Endodermal cell (in vitro differentiated cells): ENCODE results near the gene CEP68. TPM values are rescaled to one million over a fixed set of nuclear protein-coding genes. Genes with fewer than 3 reads are reported as not detected.

Source experiments
- DNase-seq: peaks from one replicate; pipeline ENCODE4 v3.0.0-alpha.2; 2017
- H3K27ac ChIP-seq: 2 replicates; pipeline ENCODE4 v1.5.1; 2013; ENCODE audit warnings: mild to moderate bottlenecking, low read depth, low read length, moderate library complexity
- H3K27me3 ChIP-seq: 2 replicates; pipeline ENCODE4 v1.6.1; 2013; ENCODE audit warnings: mild to moderate bottlenecking, low read length, moderate library complexity; ENCODE audit not compliant: insufficient read depth, control insufficient read depth, poor library complexity, severe bottlenecking
- H3K36me3 ChIP-seq: 2 replicates; pipeline ENCODE4 v1.7.0; 2013; ENCODE audit warnings: mild to moderate bottlenecking, low read length, moderate library complexity; ENCODE audit not compliant: control insufficient read depth, insufficient read depth
- H3K4me1 ChIP-seq: one replicate; pipeline ENCODE4 v1.7.0; 2013; ENCODE audit warnings: low read length; ENCODE audit not compliant: control insufficient read depth, insufficient read depth
- H3K4me3 ChIP-seq: 2 replicates; pipeline ENCODE4 v1.5.1; 2013; ENCODE audit warnings: mild to moderate bottlenecking, low read length, moderate library complexity
- H3K9ac ChIP-seq: 2 replicates; pipeline ENCODE4 v1.6.1; 2013; ENCODE audit warnings: mild to moderate bottlenecking, low read length, moderate library complexity; ENCODE audit not compliant: poor library complexity, severe bottlenecking; ENCODE audit errors: extremely low read depth
- H3K9me3 ChIP-seq: 2 replicates; pipeline ENCODE4 v1.6.1; 2013; ENCODE audit warnings: mild to moderate bottlenecking, low read length, moderate library complexity; ENCODE audit not compliant: control insufficient read depth
- H3K27ac Mint-ChIP-seq: 2 replicates; pipeline ENCODE4 v1.8.0; 2020; ENCODE audit warnings: mixed read lengths
- H3K27me3 Mint-ChIP-seq: 2 replicates; pipeline ENCODE4 v1.8.0; 2021; ENCODE audit warnings: mild to moderate bottlenecking, mixed read lengths; ENCODE audit not compliant: insufficient read depth
- H3K36me3 Mint-ChIP-seq: 2 replicates; pipeline ENCODE4 v1.8.0; 2020; ENCODE audit warnings: low read depth, mixed read lengths
- H3K4me1 Mint-ChIP-seq: 2 replicates; pipeline ENCODE4 v1.8.0; 2020; ENCODE audit warnings: mixed read lengths
- H3K4me3 Mint-ChIP-seq: 2 replicates; pipeline ENCODE4 v1.8.0; 2020; ENCODE audit warnings: mild to moderate bottlenecking, moderate library complexity, mixed read lengths
- H3K9me3 Mint-ChIP-seq: 2 replicates; pipeline ENCODE4 v1.8.0; 2020; ENCODE audit warnings: mild to moderate bottlenecking, mixed read lengths
- WGBS, 2 experiments: methylation state at CpG; one replicate each; pipeline versions ENCODE4 v1.1.5 to v1.1.7; 2013; ENCODE audit warnings: missing lambda C conversion rate in 2 of 2, mixed read lengths in 1 of 2; ENCODE audit not compliant: insufficient coverage in 1 of 2, insufficient read length in 1 of 2; 5-methylcytosine and 5-hydroxymethylcytosine counted together
- total RNA-seq, 2 donors: library from RNA; stranded (reverse); fragmentation: NEBNext Ultra II Directional in 1 of 2; extraction: Animal tissue kit (Norgen Biotek cat#: 25700) in 1 of 2; gene quantifications; 2 replicates in 1 of 2; 3 replicates in 1 of 2; pipeline ENCODE4 v1.2.1, GENCODE V29; 2021
- TF ChIP-seq, protein P1 (sequence below): fragments of 200-600 bp; sonication (generic); conservative IDR thresholded peaks from 2 replicates; pipeline ENCODE4 v1.5.0; 2021; ENCODE audit warnings: antibody characterized with exemption, mild to moderate bottlenecking

The CEP68 gene
- total RNA-seq, 2 donors from 2014 or later: 13.7 to 17.7 TPM

- TF ChIP-seq, protein P1, sequence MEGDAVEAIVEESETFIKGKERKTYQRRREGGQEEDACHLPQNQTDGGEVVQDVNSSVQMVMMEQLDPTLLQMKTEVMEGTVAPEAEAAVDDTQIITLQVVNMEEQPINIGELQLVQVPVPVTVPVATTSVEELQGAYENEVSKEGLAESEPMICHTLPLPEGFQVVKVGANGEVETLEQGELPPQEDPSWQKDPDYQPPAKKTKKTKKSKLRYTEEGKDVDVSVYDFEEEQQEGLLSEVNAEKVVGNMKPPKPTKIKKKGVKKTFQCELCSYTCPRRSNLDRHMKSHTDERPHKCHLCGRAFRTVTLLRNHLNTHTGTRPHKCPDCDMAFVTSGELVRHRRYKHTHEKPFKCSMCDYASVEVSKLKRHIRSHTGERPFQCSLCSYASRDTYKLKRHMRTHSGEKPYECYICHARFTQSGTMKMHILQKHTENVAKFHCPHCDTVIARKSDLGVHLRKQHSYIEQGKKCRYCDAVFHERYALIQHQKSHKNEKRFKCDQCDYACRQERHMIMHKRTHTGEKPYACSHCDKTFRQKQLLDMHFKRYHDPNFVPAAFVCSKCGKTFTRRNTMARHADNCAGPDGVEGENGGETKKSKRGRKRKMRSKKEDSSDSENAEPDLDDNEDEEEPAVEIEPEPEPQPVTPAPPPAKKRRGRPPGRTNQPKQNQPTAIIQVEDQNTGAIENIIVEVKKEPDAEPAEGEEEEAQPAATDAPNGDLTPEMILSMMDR: no peak
- Mint-ChIP-seq H3K27ac (peak overlapping the region; percentile 94), H3K36me3 (peaks cover 17% of the 10 kb centered on the region), H3K4me1 (peaks cover 10% of the 10 kb centered on the region), H3K9me3 (no peaks in the 10 kb centered on the region), H3K4me3 (peak overlapping the region; percentile 85), H3K27me3 (peaks cover 11% of the 10 kb centered on the region)
- no peaks in the 10 kb centered on the region for H3K9me3 ChIP-seq
- H3K36me3 ChIP-seq: no peaks in the 10 kb centered on the region
- H3K27me3 ChIP-seq: no peaks in the 10 kb centered on the region
- H3K27ac ChIP-seq: no peak overlapping the region
- peak overlapping the region; percentile 30 for H3K9ac ChIP-seq
- 12 to 13% methylated on average over 35 to 42 of the region's 42 CpGs for WGBS, 2 experiments
- no peak for DNase-seq
- no peaks in the 10 kb centered on the region for H3K4me1 ChIP-seq
- peak overlapping the region; percentile 88 for H3K4me3 ChIP-seq
These were observed 598 bp upstream of the CEP68 start for GRCh38 chr2:65055422-65056214.

- H3K9me3 Mint-ChIP-seq: no peaks in the 10 kb centered on the region
- 8 to 13% methylated on average over 4 to 5 of the region's 5 CpGs for WGBS, 2 experiments
- H3K27me3 Mint-ChIP-seq: peaks cover 11% of the 10 kb centered on the region
- peaks cover 7% of the 10 kb centered on the region for H3K36me3 Mint-ChIP-seq
- peak overlapping the region; percentile 71 for H3K9ac ChIP-seq
- peak overlapping the region; percentile 88 for H3K4me3 ChIP-seq
- peak overlapping the region; percentile 85 for H3K4me3 Mint-ChIP-seq
- H3K27me3 ChIP-seq: no peaks in the 10 kb centered on the region
- no peaks in the 10 kb centered on the region for H3K36me3 ChIP-seq
- H3K4me1 Mint-ChIP-seq: peaks cover 10% of the 10 kb centered on the region
- H3K4me1 ChIP-seq: no peaks in the 10 kb centered on the region
- H3K27ac Mint-ChIP-seq: peak overlapping the region; percentile 4
- peak overlapping the region; percentile 93 for H3K27ac ChIP-seq
- DNase-seq: no peak
- no peaks in the 10 kb centered on the region for H3K9me3 ChIP-seq
- TF ChIP-seq, protein P1: no peak
These were observed 799 bp downstream of the CEP68 start for GRCh38 chr2:65057054-65057375.

GRCh38 chr2:65057391-65058052 is 1.3 kb downstream of the CEP68 start:
- Histone ChIP-seq H3K9ac (peak overlapping the region; percentile 71), H3K36me3 (no peaks in the 10 kb centered on the region), H3K4me3 (peak overlapping the region; percentile 88), H3K4me1 (no peaks in the 10 kb centered on the region), H3K9me3 (no peaks in the 10 kb centered on the region), H3K27ac (no peak overlapping the region), H3K27me3 (no peaks in the 10 kb centered on the region)
- H3K4me1 Mint-ChIP-seq: peaks cover 10% of the 10 kb centered on the region
- H3K9me3 Mint-ChIP-seq: no peaks in the 10 kb centered on the region
- H3K36me3 Mint-ChIP-seq: peaks cover 7% of the 10 kb centered on the region
- no peak for DNase-seq
- peaks cover 11% of the 10 kb centered on the region for H3K27me3 Mint-ChIP-seq
- H3K4me3 Mint-ChIP-seq: peak overlapping the region; percentile 85
- peak overlapping the region; percentile 4 for H3K27ac Mint-ChIP-seq
- TF ChIP-seq, protein P1: no peak
- WGBS, 2 experiments: 70 to 84% methylated on average over 6 of the region's 6 CpGs
